LNCAP (cell line): ENCODE results near the gene CRKL.
A peak's percentile ranks its signal among the peaks of the same experiment; 100 is the strongest.

Source experiments
- TF ChIP-seq, protein P1 (sequence below): fragments of 450-650 bp; IDR thresholded peaks from 2 replicates; pipeline ENCODE4 v1.5.1; 2017; ENCODE audit warnings: mild to moderate bottlenecking

CRKL gene

DNA sequence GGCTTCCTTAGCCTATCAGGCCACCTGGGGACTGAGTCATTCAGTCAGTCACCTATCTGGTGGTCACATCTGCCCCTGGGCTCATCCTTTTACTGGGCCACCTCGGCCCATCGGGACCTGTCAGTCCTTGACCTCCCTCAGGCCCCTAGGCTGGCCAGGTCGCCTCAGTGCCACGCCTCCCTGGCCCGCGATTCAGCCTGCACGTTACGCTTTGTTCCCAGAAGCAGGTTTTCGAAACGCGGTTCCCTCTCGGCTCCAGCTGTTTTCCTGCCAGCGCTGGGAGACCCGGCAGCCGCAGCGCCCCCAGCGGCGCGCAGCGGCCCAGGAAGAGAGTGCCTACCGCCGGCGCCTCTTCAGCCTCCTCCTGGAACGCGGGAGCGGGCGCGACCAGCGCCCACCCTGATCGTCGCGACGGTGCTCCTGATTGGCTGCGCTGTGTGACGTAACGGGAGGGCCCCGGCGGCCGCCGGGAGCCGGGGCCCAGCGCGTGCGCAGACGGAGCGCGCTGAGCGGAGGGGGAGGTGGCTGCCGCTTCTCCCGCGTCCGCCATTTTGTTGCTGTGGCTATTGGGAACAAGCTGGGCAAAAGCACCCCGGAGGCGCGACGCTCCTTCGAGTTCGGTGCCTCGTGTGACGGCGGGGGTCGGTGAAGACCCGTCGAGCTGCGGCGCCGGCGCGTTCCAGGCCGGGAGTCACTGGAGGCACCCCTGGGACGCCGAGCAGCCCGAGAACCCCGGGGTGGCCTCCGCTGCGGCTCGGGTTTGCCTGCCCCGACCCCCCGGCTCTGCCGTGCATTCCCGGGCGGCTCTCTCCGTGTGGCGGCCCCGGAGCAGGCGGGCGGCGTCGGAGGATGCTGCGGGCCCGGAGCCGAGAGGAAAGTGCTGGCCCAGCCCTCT, at the start of gene CRKL:
Gene CRKL, plus strand, starts transcription at position 492 of the 895 bp plus-strand sequence. CDS start 528 bp downstream, outside the sequence.
- TF ChIP-seq, protein P1, sequence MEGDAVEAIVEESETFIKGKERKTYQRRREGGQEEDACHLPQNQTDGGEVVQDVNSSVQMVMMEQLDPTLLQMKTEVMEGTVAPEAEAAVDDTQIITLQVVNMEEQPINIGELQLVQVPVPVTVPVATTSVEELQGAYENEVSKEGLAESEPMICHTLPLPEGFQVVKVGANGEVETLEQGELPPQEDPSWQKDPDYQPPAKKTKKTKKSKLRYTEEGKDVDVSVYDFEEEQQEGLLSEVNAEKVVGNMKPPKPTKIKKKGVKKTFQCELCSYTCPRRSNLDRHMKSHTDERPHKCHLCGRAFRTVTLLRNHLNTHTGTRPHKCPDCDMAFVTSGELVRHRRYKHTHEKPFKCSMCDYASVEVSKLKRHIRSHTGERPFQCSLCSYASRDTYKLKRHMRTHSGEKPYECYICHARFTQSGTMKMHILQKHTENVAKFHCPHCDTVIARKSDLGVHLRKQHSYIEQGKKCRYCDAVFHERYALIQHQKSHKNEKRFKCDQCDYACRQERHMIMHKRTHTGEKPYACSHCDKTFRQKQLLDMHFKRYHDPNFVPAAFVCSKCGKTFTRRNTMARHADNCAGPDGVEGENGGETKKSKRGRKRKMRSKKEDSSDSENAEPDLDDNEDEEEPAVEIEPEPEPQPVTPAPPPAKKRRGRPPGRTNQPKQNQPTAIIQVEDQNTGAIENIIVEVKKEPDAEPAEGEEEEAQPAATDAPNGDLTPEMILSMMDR: peak; percentile 97

- TF ChIP-seq, protein P1: no peak
Measured at GRCh38 chr22:20868025-20868962, 48.9 kb upstream of the CRKL start.

- TF ChIP-seq, protein P1: no peak
Measured at GRCh38 chr22:20869234-20869633, 48.0 kb upstream of the CRKL start.

DNA sequence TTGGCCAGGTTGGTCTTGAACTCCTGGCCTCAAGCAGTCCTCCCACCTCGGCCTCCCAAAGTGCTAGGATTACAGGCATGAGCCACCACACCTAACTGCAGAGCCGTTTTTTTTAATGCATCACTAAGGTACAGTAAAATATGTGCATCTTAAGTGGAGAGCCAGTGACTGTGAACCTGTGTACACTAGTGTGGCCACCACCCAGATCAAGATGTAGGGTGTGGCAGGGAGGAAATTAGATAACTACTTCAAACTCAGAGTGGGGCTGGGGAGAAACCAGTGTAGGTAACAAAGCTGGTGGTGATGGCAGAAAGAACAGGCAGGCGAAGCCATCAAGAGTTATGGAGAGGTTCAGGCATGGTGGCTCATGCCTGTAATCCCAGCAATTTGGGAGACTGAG, 44.0 kb upstream of the CRKL start:
- TF ChIP-seq, protein P1: no peak

- TF ChIP-seq, protein P1: no peak
Measured at GRCh38 chr22:20875296-20875695, 41.9 kb upstream of the CRKL start.

GRCh38 chr22:20877715-20878114, 39.5 kb upstream of the CRKL start:
- TF ChIP-seq, protein P1: no peak

GRCh38 chr22:20881231-20881630, 36.0 kb upstream of the CRKL start:
- TF ChIP-seq, protein P1: no peak
